ENCODE results near the gene PLXNC1.

PLXNC1 gene

GRCh38 chr12:94165670-94166364 is 17.4 kb downstream of the PLXNC1 start:
- Mint-ChIP-seq H3K27me3 (peaks cover 17% of the 10 kb centered on the region), H3K9me3 (peaks cover 6% of the 10 kb centered on the region in 2 donors), H3K27ac (no peak overlapping the region), H3K4me1 (peaks cover 46% of the 10 kb centered on the region), H3K4me3 (no peak overlapping the region)
- DNase-seq (no peak), ATAC-seq (no peak)

GRCh38 chr12:94167071-94167755 is 18.8 kb downstream of the PLXNC1 start:
- H3K9me3 Mint-ChIP-seq: peaks cover 1 to 2% of the 10 kb centered on the region in 2 donors
- DNase-seq: no peak

GRCh38 chr12:94167756-94168416 is 19.5 kb downstream of the PLXNC1 start:
- peaks cover 66% of the 10 kb centered on the region for H3K4me1 Mint-ChIP-seq
- DNase-seq (no peak), ATAC-seq (no peak)
- H3K27ac Mint-ChIP-seq: no peak overlapping the region
- peaks cover 17% of the 10 kb centered on the region for H3K27me3 Mint-ChIP-seq
- no peaks in the 10 kb centered on the region for H3K9me3 Mint-ChIP-seq
- H3K4me3 Mint-ChIP-seq: no peak overlapping the region

More at GRCh38 chr12:94167071-94167755, 18.8 kb downstream of the PLXNC1 start:
- no peak overlapping the region for H3K4me3 Mint-ChIP-seq
- peaks cover 17% of the 10 kb centered on the region for H3K27me3 Mint-ChIP-seq
- peaks cover 60% of the 10 kb centered on the region for H3K4me1 Mint-ChIP-seq
- H3K27ac Mint-ChIP-seq: no peak overlapping the region
- no peak for ATAC-seq

GRCh38 chr12:94169495-94169894 is 21.1 kb downstream of the PLXNC1 start:
- Mint-ChIP-seq H3K27ac (no peak overlapping the region), H3K4me1 (peaks cover 77% of the 10 kb centered on the region), H3K27me3 (peaks cover 17% of the 10 kb centered on the region), H3K4me3 (no peak overlapping the region), H3K9me3 (no peaks in the 10 kb centered on the region)
- ATAC-seq (peak; percentile 38), DNase-seq (peak in 1 of 2 donors; percentile 9)

- H3K4me3 Mint-ChIP-seq: peak overlapping the region; percentile 21 to 30
- no peak overlapping the region for H3K27ac Mint-ChIP-seq
- no peak for ATAC-seq
- peaks cover 17% of the 10 kb centered on the region for H3K27me3 Mint-ChIP-seq
- no peak for DNase-seq
- H3K9me3 Mint-ChIP-seq: no peaks in the 10 kb centered on the region
- H3K4me1 Mint-ChIP-seq: peaks cover 79% of the 10 kb centered on the region
Observed at GRCh38 chr12:94169966-94170689, 21.8 kb downstream of the PLXNC1 start.

GRCh38 chr12:94170690-94171594 is 22.6 kb downstream of the PLXNC1 start:
- Mint-ChIP-seq H3K9me3 (no peaks in the 10 kb centered on the region), H3K4me3 (no peak overlapping the region), H3K27ac (no peak overlapping the region), H3K4me1 (peaks cover 87% of the 10 kb centered on the region), H3K27me3 (peaks cover 17% of the 10 kb centered on the region)
- ATAC-seq: no peak
- DNase-seq: no peak

- H3K4me3 Mint-ChIP-seq: no peak overlapping the region
- peaks cover 17% of the 10 kb centered on the region for H3K27me3 Mint-ChIP-seq
- H3K9me3 Mint-ChIP-seq: no peaks in the 10 kb centered on the region
- H3K4me1 Mint-ChIP-seq: peaks cover 92% of the 10 kb centered on the region
- no peak for ATAC-seq
- H3K27ac Mint-ChIP-seq: no peak overlapping the region
- DNase-seq: no peak
Observed at GRCh38 chr12:94171595-94171930, 23.2 kb downstream of the PLXNC1 start.

- peaks cover 17% of the 10 kb centered on the region for H3K27me3 Mint-ChIP-seq
Observed at GRCh38 chr12:94172031-94172430, 23.7 kb downstream of the PLXNC1 start.

GRCh38 chr12:94172973-94173372 is 24.6 kb downstream of the PLXNC1 start:
- DNase-seq (no peak), ATAC-seq (no peak)
- Mint-ChIP-seq H3K27me3 (peaks cover 9% of the 10 kb centered on the region), H3K4me3 (no peak overlapping the region), H3K4me1 (peaks cover 84% of the 10 kb centered on the region), H3K27ac (no peak overlapping the region), H3K9me3 (peaks cover 3 to 7% of the 10 kb centered on the region in 2 donors)

More at GRCh38 chr12:94172031-94172430, 23.7 kb downstream of the PLXNC1 start:
- no peak overlapping the region for H3K27ac Mint-ChIP-seq
- no peak overlapping the region for H3K4me3 Mint-ChIP-seq
- peaks cover 92% of the 10 kb centered on the region for H3K4me1 Mint-ChIP-seq
- DNase-seq (peak in 1 of 2 donors; percentile 36), ATAC-seq (peak; percentile 68)
- H3K9me3 Mint-ChIP-seq: no peaks in the 10 kb centered on the region

- ATAC-seq: no peak
- peak overlapping the region in 1 of 2 donors; percentile 54 for H3K27ac Mint-ChIP-seq
Observed at GRCh38 chr12:94173660-94174265, 25.4 kb downstream of the PLXNC1 start.

GRCh38 chr12:94174576-94174975 is 26.2 kb downstream of the PLXNC1 start:
- peak; percentile 8 to 55 for DNase-seq
- peaks cover 68% of the 10 kb centered on the region for H3K4me1 Mint-ChIP-seq
- H3K9me3 Mint-ChIP-seq: peaks cover 8 to 13% of the 10 kb centered on the region in 2 donors
- H3K27ac Mint-ChIP-seq: peak overlapping the region in 1 of 2 donors; percentile 35
- peak overlapping the region; percentile 16 to 68 for H3K4me3 Mint-ChIP-seq
- H3K27me3 Mint-ChIP-seq: no peaks in the 10 kb centered on the region
- ATAC-seq: peak; percentile 80

More at GRCh38 chr12:94173660-94174265, 25.4 kb downstream of the PLXNC1 start:
- Mint-ChIP-seq H3K9me3 (peaks cover 8 to 13% of the 10 kb centered on the region in 2 donors), H3K4me1 (peaks cover 76% of the 10 kb centered on the region), H3K4me3 (peak overlapping the region; percentile 16 to 68), H3K27me3 (peaks cover under 1% of the 10 kb centered on the region)
- DNase-seq: no peak

GRCh38 chr12:94175763-94176668 is 27.6 kb downstream of the PLXNC1 start:
- no peak for DNase-seq
- peak overlapping the region; percentile 20 to 51 for H3K4me3 Mint-ChIP-seq

GRCh38 chr12:94178054-94178453 is 29.7 kb downstream of the PLXNC1 start:
- Mint-ChIP-seq H3K9me3 (peaks cover 8 to 13% of the 10 kb centered on the region in 2 donors), H3K27me3 (no peaks in the 10 kb centered on the region), H3K27ac (no peak overlapping the region), H3K4me1 (peaks cover 39% of the 10 kb centered on the region), H3K4me3 (no peak overlapping the region)
- ATAC-seq: no peak
- DNase-seq: no peak

More at GRCh38 chr12:94175763-94176668, 27.6 kb downstream of the PLXNC1 start:
- Mint-ChIP-seq H3K9me3 (peaks cover 8 to 13% of the 10 kb centered on the region in 2 donors), H3K27me3 (no peaks in the 10 kb centered on the region), H3K27ac (no peak overlapping the region), H3K4me1 (peaks cover 59% of the 10 kb centered on the region)
- peak; percentile 13 for ATAC-seq

All from stimulated activated naive CD8-positive, alpha-beta T cell treated with anti-CD3 and anti-CD28 coated beads, Interleukin-15, amount 100 ng/mL, for 72 hours (primary cell).